ENCODE results near the gene C16orf87. TPM values are rescaled to one million over a fixed set of nuclear protein-coding genes. Genes with fewer than 3 reads are reported as not detected.

C16orf87 gene
- polyA plus RNA-seq, 1 donor (not counting 4 experiments of a cell fraction or from before 2014, with no cell fraction given): 10.2 TPM

- Histone ChIP-seq H3K4me1 (ENCODE audit: control insufficient read depth, extremely low read depth, insufficient read depth, low read length) (no peaks in the 10 kb centered on the region), H3K9me3 (ENCODE audit: control insufficient read depth, low read depth, low read length) (no peaks in the 10 kb centered on the region), H3K27ac (ENCODE audit: control insufficient read depth, insufficient read depth, low read length) (no peak overlapping the region), H3K9ac (ENCODE audit: control insufficient read depth, extremely low read depth, insufficient read depth, low read length) (no peak overlapping the region), H2AFZ (ENCODE audit: control insufficient read depth, low read length) (no peak overlapping the region), H4K20me1 (ENCODE audit: control insufficient read depth, extremely low read depth, insufficient read depth, low read length) (no peaks in the 10 kb centered on the region), H3K4me2 (ENCODE audit: control insufficient read depth, extremely low read depth, insufficient read depth, low read depth, low read length) (no peak overlapping the region), H3K4me3 (ENCODE audit: control insufficient read depth in 2 of 3, extremely low read depth in 1 of 3, insufficient read depth in 2 of 3, low read depth in 1 of 3, low read length in 3 of 3) (no peak overlapping the region), H3K27me3 (ENCODE audit: control insufficient read depth, extremely low read depth, insufficient read depth, low read length) (no peaks in the 10 kb centered on the region), H3K9me1 (ENCODE audit: control insufficient read depth, extremely low read depth, insufficient read depth, low read length) (no peaks in the 10 kb centered on the region), H3K36me3 (ENCODE audit: control insufficient read depth in 2 of 2, extremely low read depth in 1 of 2, insufficient read depth in 2 of 2, low read length in 2 of 2) (peaks cover 0 to under 1% of the 10 kb centered on the region in 2 experiments), H3K79me2 (ENCODE audit: control insufficient read depth, insufficient read depth, low read length) (no peaks in the 10 kb centered on the region)
- FAIRE-seq (no peak), DNase-seq (ENCODE audit: low read depth, low spot score) (no peak)
- dilution Hi-C loops (cut with MboI; ENCODE audit: extremely low pct_ligation_motif_present, low sequenced_read_pairs): no loop called here
- TF ChIP-seq, protein P1, sequence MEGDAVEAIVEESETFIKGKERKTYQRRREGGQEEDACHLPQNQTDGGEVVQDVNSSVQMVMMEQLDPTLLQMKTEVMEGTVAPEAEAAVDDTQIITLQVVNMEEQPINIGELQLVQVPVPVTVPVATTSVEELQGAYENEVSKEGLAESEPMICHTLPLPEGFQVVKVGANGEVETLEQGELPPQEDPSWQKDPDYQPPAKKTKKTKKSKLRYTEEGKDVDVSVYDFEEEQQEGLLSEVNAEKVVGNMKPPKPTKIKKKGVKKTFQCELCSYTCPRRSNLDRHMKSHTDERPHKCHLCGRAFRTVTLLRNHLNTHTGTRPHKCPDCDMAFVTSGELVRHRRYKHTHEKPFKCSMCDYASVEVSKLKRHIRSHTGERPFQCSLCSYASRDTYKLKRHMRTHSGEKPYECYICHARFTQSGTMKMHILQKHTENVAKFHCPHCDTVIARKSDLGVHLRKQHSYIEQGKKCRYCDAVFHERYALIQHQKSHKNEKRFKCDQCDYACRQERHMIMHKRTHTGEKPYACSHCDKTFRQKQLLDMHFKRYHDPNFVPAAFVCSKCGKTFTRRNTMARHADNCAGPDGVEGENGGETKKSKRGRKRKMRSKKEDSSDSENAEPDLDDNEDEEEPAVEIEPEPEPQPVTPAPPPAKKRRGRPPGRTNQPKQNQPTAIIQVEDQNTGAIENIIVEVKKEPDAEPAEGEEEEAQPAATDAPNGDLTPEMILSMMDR (optimal IDR thresholded peaks at IDR 0.05 in 1 of 3, IDR thresholded peaks at IDR 0.05 in 1 of 3, conservative IDR thresholded peaks at IDR 0.05 in 1 of 3; ENCODE audit: extremely low read depth in 1 of 3, insufficient read depth in 2 of 3, low read length in 3 of 3): no peak
- no peak for TF ChIP-seq EZH2 (IDR thresholded peaks at IDR 0.05; ENCODE audit: low read length)
Observed at GRCh38 chr16:46797501-46797900, 33.5 kb downstream of the C16orf87 start.

DNA sequence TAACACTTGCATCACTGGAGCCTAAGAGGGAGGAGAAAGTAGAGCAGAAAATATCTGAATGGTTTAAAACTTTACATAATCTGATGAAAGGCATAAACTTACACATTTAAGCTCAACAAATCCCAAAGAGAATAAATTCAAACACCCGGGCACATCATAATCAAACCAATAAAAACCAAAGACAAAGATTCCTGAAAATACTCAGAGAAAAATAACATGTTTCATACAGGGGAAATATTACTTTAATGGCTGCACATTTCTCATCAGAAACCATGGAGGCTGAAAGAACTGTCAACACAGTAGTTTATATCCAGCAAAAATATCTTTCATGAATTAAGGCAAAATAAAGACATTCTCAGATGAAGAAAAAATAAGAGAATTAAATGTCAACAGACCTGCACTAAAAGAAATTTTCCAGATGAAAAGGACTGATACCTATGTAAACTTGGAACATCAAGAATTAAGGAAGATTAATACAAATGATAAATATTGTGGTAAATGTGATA lies 34.2 kb downstream of the C16orf87 start:
- no peak overlapping the region for H3K9ac ChIP-seq (ENCODE audit: control insufficient read depth, extremely low read depth, insufficient read depth, low read length)
- no peaks in the 10 kb centered on the region for H3K9me1 ChIP-seq (ENCODE audit: control insufficient read depth, extremely low read depth, insufficient read depth, low read length)
- FAIRE-seq (no peak), DNase-seq (ENCODE audit: low read depth, low spot score) (no peak)
- no peaks in the 10 kb centered on the region for H3K36me3 ChIP-seq (ENCODE audit: control insufficient read depth in 2 of 2, extremely low read depth in 1 of 2, insufficient read depth in 2 of 2, low read length in 2 of 2)
- no peak overlapping the region for H3K27ac ChIP-seq (ENCODE audit: control insufficient read depth, insufficient read depth, low read length)
- no peak overlapping the region for H3K4me2 ChIP-seq (ENCODE audit: control insufficient read depth, extremely low read depth, insufficient read depth, low read depth, low read length)
- H2AFZ ChIP-seq (ENCODE audit: control insufficient read depth, low read length): no peak overlapping the region
- no peaks in the 10 kb centered on the region for H3K27me3 ChIP-seq (ENCODE audit: control insufficient read depth, extremely low read depth, insufficient read depth, low read length)
- H4K20me1 ChIP-seq (ENCODE audit: control insufficient read depth, extremely low read depth, insufficient read depth, low read length): no peaks in the 10 kb centered on the region
- H3K9me3 ChIP-seq (ENCODE audit: control insufficient read depth, low read depth, low read length): no peaks in the 10 kb centered on the region
- TF ChIP-seq, protein P1 (optimal IDR thresholded peaks at IDR 0.05 in 1 of 3, IDR thresholded peaks at IDR 0.05 in 1 of 3, conservative IDR thresholded peaks at IDR 0.05 in 1 of 3; ENCODE audit: extremely low read depth in 1 of 3, insufficient read depth in 2 of 3, low read length in 3 of 3): no peak
- no peak for TF ChIP-seq EZH2 (IDR thresholded peaks at IDR 0.05; ENCODE audit: low read length)
- H3K4me3 ChIP-seq (ENCODE audit: control insufficient read depth in 2 of 3, extremely low read depth in 1 of 3, insufficient read depth in 2 of 3, low read depth in 1 of 3, low read length in 3 of 3): no peak overlapping the region
- no peaks in the 10 kb centered on the region for H3K79me2 ChIP-seq (ENCODE audit: control insufficient read depth, insufficient read depth, low read length)
- dilution Hi-C loops (cut with MboI; ENCODE audit: extremely low pct_ligation_motif_present, low sequenced_read_pairs): no loop called here
- H3K4me1 ChIP-seq (ENCODE audit: control insufficient read depth, extremely low read depth, insufficient read depth, low read length): no peaks in the 10 kb centered on the region
